CD8-positive, alpha-beta memory T cell (primary cell): ENCODE results near the gene NCOA7. TPM values are rescaled to one million over a fixed set of nuclear protein-coding genes. Genes with fewer than 3 reads are reported as not detected.
"Not testable (repeated sequence)": the region's sequence is repeated elsewhere in the genome, so short reads cannot be mapped to it uniquely, and the experiment has no call there.

Source experiments
- CTCF ChIA-PET: fragments of 350-600 bp; sonication (Branson Sonifier 250); formaldehyde crosslinking; loops from one replicate; lab custom pipeline; 2021; ENCODE audit warnings: antibody characterized with exemption; lab: Charles Lee
- POLR2A ChIA-PET: fragments of 350-600 bp; sonication (Branson Sonifier 250); formaldehyde crosslinking; loops from one replicate; lab custom pipeline; 2021; ENCODE audit warnings: antibody characterized with exemption; lab: Charles Lee
- DNase-seq, 5 donors: peaks; one replicate each; pipeline versions ENCODE4 v3.0.0 to v3.0.0-alpha.2; 2020 to 2022; ENCODE audit warnings: mixed read lengths in 1 of 5
- H3K27ac ChIP-seq: one replicate; pipeline ENCODE4 v1.7.0; 2013; ENCODE audit warnings: low read depth, mild to moderate bottlenecking, low read length, moderate library complexity
- H3K27me3 ChIP-seq: 2 replicates; pipeline ENCODE4 v1.7.0; 2013; ENCODE audit warnings: low read length, mild to moderate bottlenecking; ENCODE audit not compliant: insufficient read depth, poor library complexity, severe bottlenecking
- H3K36me3 ChIP-seq: 2 replicates; pipeline ENCODE4 v1.7.0; 2013; ENCODE audit warnings: mild to moderate bottlenecking, low read length, moderate library complexity; ENCODE audit not compliant: insufficient read depth
- H3K4me1 ChIP-seq: 2 replicates; pipeline ENCODE4 v1.7.0; 2013; ENCODE audit warnings: mild to moderate bottlenecking, low read length, moderate library complexity; ENCODE audit not compliant: insufficient read depth
- H3K4me3 ChIP-seq: 2 replicates; pipeline ENCODE4 v1.7.0; 2013; ENCODE audit warnings: mild to moderate bottlenecking, low read length
- H3K9me3 ChIP-seq: 2 replicates; pipeline ENCODE4 v1.7.0; 2013; ENCODE audit warnings: mild to moderate bottlenecking, low read length
- H3K27ac Mint-ChIP-seq, 8 donors: one replicate each; pipeline ENCODE4 v1.8.0; 2020 to 2021; ENCODE audit warnings: mixed read lengths in 8 of 8, mild to moderate bottlenecking in 6 of 8, inconsistent platforms in 3 of 8, moderate library complexity in 3 of 8
- H3K27me3 Mint-ChIP-seq, 2 donors: one replicate each; pipeline ENCODE4 v1.8.0; 2020 to 2021; ENCODE audit warnings: mixed read lengths in 2 of 2, mild to moderate bottlenecking in 1 of 2, moderate library complexity in 1 of 2
- H3K36me3 Mint-ChIP-seq, 3 donors: one replicate each; pipeline ENCODE4 v1.8.0; 2020 to 2021; ENCODE audit warnings: mixed read lengths in 3 of 3, inconsistent platforms in 1 of 3, mild to moderate bottlenecking in 1 of 3
- H3K4me1 Mint-ChIP-seq, 3 donors: one replicate each; pipeline ENCODE4 v1.8.0; 2020 to 2021; ENCODE audit warnings: mixed read lengths in 3 of 3, inconsistent platforms in 1 of 3, mild to moderate bottlenecking in 1 of 3
- H3K4me3 Mint-ChIP-seq, 7 donors: one replicate each; pipeline ENCODE4 v1.8.0; 2020 to 2021; ENCODE audit warnings: mixed read lengths in 7 of 7, mild to moderate bottlenecking in 6 of 7, moderate library complexity in 4 of 7, inconsistent platforms in 2 of 7
- H3K9me3 Mint-ChIP-seq, 5 donors: one replicate each; pipeline ENCODE4 v1.8.0; 2020 to 2022; ENCODE audit warnings: mixed read lengths in 5 of 5, mild to moderate bottlenecking in 3 of 5, moderate library complexity in 2 of 5, inconsistent platforms in 1 of 5
- polyA plus RNA-seq: library from polyadenylated mRNA; unstranded; fragments of 300-500 nt; fragmentation: Illumina TruSeq; gene quantifications from one replicate; pipeline ENCODE4 v1.2.3, GENCODE V29; 2021
- total RNA-seq, 2 experiments: library from RNA; stranded (reverse); gene quantifications; one replicate each; pipeline ENCODE4 v1.2.3, GENCODE V29; 2021

NCOA7 gene
- total and polyA plus RNA-seq, 3 experiments from 2014 or later, result 38.3 to 62.5 (median 54.7) TPM

- DNase-seq, result no peak
- CTCF ChIA-PET, result interaction anchor here (2.0 kb wide), 2 partner anchors 11 to 173 kb away, joined by 6 to 9 read pairs; partner anchors contain the start of gene NCOA7
- Mint-ChIP-seq H3K27me3 (peaks cover 0 to 1% of the 10 kb centered on the region in 2 donors), H3K27ac (peak overlapping the region in 4 of 8 donors; percentile 8 to 91 (median 54)), H3K4me1 (peaks cover 41 to 61% (median 50%) of the 10 kb centered on the region in 3 donors), H3K9me3 (no peaks in the 10 kb centered on the region), H3K36me3 (peaks cover 0 to 34% (median 13%) of the 10 kb centered on the region in 3 donors), H3K4me3 (no peak overlapping the region)
- Histone ChIP-seq H3K4me3 (no peak overlapping the region), H3K4me1 (peaks cover 9% of the 10 kb centered on the region), H3K9me3 (no peaks in the 10 kb centered on the region), H3K27me3 (no peaks in the 10 kb centered on the region), H3K27ac (no peak overlapping the region), H3K36me3 (peaks cover 12% of the 10 kb centered on the region)
- POLR2A ChIA-PET, result no interaction called here
Observed at GRCh38 chr6:125963817-125964216, 173.1 kb downstream of the NCOA7 start.

- Histone ChIP-seq H3K4me3 (no peak overlapping the region), H3K27me3 (no peaks in the 10 kb centered on the region), H3K27ac (no peak overlapping the region), H3K4me1 (no peaks in the 10 kb centered on the region), H3K36me3 (peaks cover 14% of the 10 kb centered on the region), H3K9me3 (no peaks in the 10 kb centered on the region)
- H3K9me3 Mint-ChIP-seq, result no peaks in the 10 kb centered on the region
- ChIA-PET CTCF (no interaction called here), POLR2A (no interaction called here)
- peaks cover 0 to 1% of the 10 kb centered on the region in 2 donors for H3K27me3 Mint-ChIP-seq
- peaks cover 0 to 38% (median 15%) of the 10 kb centered on the region in 3 donors for H3K36me3 Mint-ChIP-seq
- no peak for DNase-seq
- no peak overlapping the region for H3K4me3 Mint-ChIP-seq
- H3K27ac Mint-ChIP-seq, result peak overlapping the region in 2 of 8 donors; percentile 21 to 60
- H3K4me1 Mint-ChIP-seq, result peaks cover 43 to 69% (median 60%) of the 10 kb centered on the region in 3 donors
Observed at GRCh38 chr6:125966569-125966968, 175.8 kb downstream of the NCOA7 start.

DNA sequence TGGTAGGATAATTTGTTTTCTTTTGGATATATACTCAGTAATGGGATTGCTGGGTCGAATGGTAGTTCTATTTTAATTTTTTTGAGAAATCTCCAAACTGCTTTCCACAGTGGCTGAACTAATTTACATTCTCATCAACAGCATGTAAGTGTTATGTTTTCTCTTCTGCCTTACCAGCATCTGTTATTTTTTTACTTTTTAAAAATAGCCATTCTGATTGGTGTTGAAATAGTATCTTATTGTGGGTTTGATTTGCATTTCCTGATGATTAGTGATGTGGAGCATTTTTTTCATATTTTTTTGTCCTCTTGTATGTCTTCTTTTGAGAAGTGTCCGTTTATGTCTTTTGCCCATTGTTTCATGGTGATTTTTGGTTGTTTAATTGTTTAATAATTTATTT lies 177.7 kb downstream of the NCOA7 start:
- H3K4me3 Mint-ChIP-seq, result no peak overlapping the region
- POLR2A ChIA-PET, result no interaction called here
- no peaks in the 10 kb centered on the region for H3K4me1 ChIP-seq
- H3K27ac Mint-ChIP-seq, result peak overlapping the region in 2 of 8 donors; percentile 14 to 44
- peaks cover 16% of the 10 kb centered on the region for H3K36me3 ChIP-seq
- no peaks in the 10 kb centered on the region for H3K27me3 ChIP-seq
- H3K4me3 ChIP-seq, result no peak overlapping the region
- CTCF ChIA-PET, result interaction anchor here (1.6 kb wide), 1 partner anchor 12 kb away, joined by 10 read pairs; the partner anchor contains the start of gene HINT3
- DNase-seq, result no peak
- H3K36me3 Mint-ChIP-seq, result peaks cover 3 to 44% (median 15%) of the 10 kb centered on the region in 3 donors
- H3K27ac ChIP-seq, result no peak overlapping the region
- H3K27me3 Mint-ChIP-seq, result peaks cover 0 to 1% of the 10 kb centered on the region in 2 donors
- no peaks in the 10 kb centered on the region for H3K9me3 ChIP-seq
- H3K4me1 Mint-ChIP-seq, result peaks cover 30 to 55% (median 48%) of the 10 kb centered on the region in 3 donors
- no peaks in the 10 kb centered on the region for H3K9me3 Mint-ChIP-seq

DNA sequence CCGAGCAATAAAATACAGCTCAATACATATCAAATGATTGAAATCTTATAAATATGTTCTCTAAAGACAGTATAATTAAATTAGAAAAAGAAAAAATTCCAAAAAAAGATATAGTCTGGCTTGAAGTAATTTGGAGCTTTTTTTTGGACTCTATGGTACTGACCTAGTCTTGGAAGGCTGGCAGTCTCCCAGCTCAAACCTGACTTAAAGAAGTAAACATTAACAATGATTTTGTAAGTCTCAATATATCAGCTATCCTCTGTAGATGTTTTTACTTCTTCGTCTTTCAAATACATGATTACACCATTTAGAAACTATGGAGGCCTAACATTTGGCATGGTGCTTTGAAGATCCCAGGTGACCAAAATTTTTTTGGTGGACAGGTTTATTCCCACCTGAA lies 180.0 kb downstream of the NCOA7 start:
- Mint-ChIP-seq H3K36me3 (peaks cover 3 to 60% (median 15%) of the 10 kb centered on the region in 3 donors), H3K27me3 (peaks cover 0 to 1% of the 10 kb centered on the region in 2 donors), H3K9me3 (no peaks in the 10 kb centered on the region), H3K27ac (peak overlapping the region in 2 of 8 donors; percentile 17 to 73), H3K4me1 (peaks cover 22 to 40% (median 34%) of the 10 kb centered on the region in 3 donors), H3K4me3 (no peak overlapping the region)
- DNase-seq, result no peak
- Histone ChIP-seq H3K4me3 (no peak overlapping the region), H3K27ac (no peak overlapping the region), H3K9me3 (no peaks in the 10 kb centered on the region), H3K36me3 (peaks cover 24% of the 10 kb centered on the region), H3K4me1 (no peaks in the 10 kb centered on the region), H3K27me3 (no peaks in the 10 kb centered on the region)
- POLR2A ChIA-PET, result interaction anchor here (0.5 to 0.7 kb wide), 2 partner anchors 12 to 15 kb away, joined by 3 read pairs; partner anchors contain the start of gene TRMT11
- CTCF ChIA-PET, result interaction anchor here (1.0 to 2.8 kb wide), 5 partner anchors 9 to 179 kb away, joined by 3 to 20 read pairs (median 4); partner anchors contain the start of genes HINT3 and TRMT11

DNA sequence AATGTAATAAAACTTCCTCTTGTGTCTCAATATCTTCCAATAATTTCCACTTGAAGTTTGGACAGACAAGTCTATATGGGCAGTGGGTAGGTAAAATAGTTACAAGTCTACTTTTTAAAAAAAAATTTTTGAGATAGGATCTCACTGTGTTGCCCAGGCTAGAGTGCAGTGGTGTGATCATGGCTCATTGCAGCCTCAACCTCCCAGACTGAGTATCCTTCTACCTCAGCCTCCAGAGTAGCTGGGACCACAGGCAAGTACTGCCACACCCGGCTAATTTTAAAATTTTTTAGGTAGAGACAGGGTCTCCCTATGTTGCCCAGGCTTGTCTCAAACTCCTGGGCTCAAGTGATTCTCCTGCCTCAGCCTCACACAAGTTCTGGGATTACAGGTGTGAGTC lies 181.7 kb downstream of the NCOA7 start:
- H3K4me3 ChIP-seq, H3K4me3 Mint-ChIP-seq, H3K4me1 ChIP-seq, H3K9me3 ChIP-seq, DNase-seq, CTCF ChIA-PET, H3K27me3 Mint-ChIP-seq, H3K27me3 ChIP-seq, H3K27ac ChIP-seq, H3K9me3 Mint-ChIP-seq: not testable (repeated sequence)
- H3K36me3 ChIP-seq, result peaks cover 24% of the 10 kb centered on the region
- POLR2A ChIA-PET, result interaction anchor here (0.8 kb wide), 1 partner anchor 15 kb away, joined by 4 read pairs; no protein-coding TSS in a partner anchor
- Mint-ChIP-seq H3K36me3 (peaks cover 3 to 59% (median 14%) of the 10 kb centered on the region in 3 donors), H3K4me1 (peaks cover 17 to 31% (median 26%) of the 10 kb centered on the region in 3 donors), H3K27ac (peak overlapping the region in 4 of 8 donors; percentile 11 to 36 (median 14))

DNA sequence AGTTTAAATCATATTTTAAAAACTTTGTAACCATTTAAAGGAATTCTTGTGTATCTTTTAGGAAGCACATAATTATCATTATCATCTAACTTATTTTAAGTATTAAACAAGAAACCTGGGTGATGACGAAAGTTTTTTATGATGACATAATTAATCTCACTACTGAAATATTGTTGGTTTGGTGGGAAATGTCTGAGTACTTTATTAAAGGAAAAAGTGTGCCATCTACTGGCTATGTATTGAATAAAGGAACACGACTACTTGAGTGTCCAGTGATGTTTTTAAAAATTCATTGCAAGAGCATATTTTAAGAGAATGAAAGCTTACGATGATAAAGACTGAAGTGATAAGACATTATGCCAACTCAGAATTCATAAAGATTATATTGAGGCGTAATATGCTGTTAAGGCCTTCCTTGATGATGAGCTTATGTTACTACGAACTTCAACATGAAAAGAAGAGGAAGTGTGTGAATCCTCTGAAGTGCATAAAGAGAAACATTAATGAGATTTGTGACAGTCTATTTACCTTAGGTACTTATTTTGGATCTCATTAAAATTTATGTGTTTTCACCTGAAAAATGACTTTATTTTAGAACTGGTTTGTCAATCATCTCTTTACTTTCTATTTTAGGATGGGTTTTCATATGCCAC lies 183.6 kb downstream of the NCOA7 start:
- POLR2A ChIA-PET, result interaction anchor here (1.4 to 1.7 kb wide), 2 partner anchors 12 to 184 kb away, joined by 3 to 8 read pairs; partner anchors contain the start of genes NCOA7 and TRMT11
- H3K9me3 Mint-ChIP-seq, result no peaks in the 10 kb centered on the region
- H3K27ac Mint-ChIP-seq, result peak overlapping the region in 1 of 8 donors; percentile 26
- no peak overlapping the region for H3K27ac ChIP-seq
- H3K4me3 Mint-ChIP-seq, result no peak overlapping the region
- peaks cover 3 to 50% (median 9%) of the 10 kb centered on the region in 3 donors for H3K36me3 Mint-ChIP-seq
- no peak overlapping the region for H3K4me3 ChIP-seq
- peaks cover 9 to 15% (median 12%) of the 10 kb centered on the region in 3 donors for H3K4me1 Mint-ChIP-seq
- no peaks in the 10 kb centered on the region for H3K9me3 ChIP-seq
- peak in 2 of 5 donors; percentile 28 to 40 for DNase-seq
- CTCF ChIA-PET, result interaction anchor here (0.8 to 3.8 kb wide), 11 partner anchors 10 to 1292 kb away, joined by 3 to 26 read pairs (median 5); partner anchors contain the start of genes HINT3, NCOA7, RNF146 and TRMT11
- H3K4me1 ChIP-seq, result no peaks in the 10 kb centered on the region
- peaks cover 10% of the 10 kb centered on the region for H3K36me3 ChIP-seq
- H3K27me3 ChIP-seq, result no peaks in the 10 kb centered on the region
- no peaks in the 10 kb centered on the region for H3K27me3 Mint-ChIP-seq

- Mint-ChIP-seq H3K4me3 (no peak overlapping the region), H3K27ac (no peak overlapping the region), H3K36me3 (peaks cover 0 to 29% (median 4%) of the 10 kb centered on the region in 3 donors), H3K27me3 (no peaks in the 10 kb centered on the region), H3K9me3 (no peaks in the 10 kb centered on the region), H3K4me1 (peaks cover 3 to 5% (median 4%) of the 10 kb centered on the region in 3 donors)
- ChIA-PET CTCF (interaction anchor here (2.1 kb wide), 1 partner anchor 17 kb away, joined by 8 read pairs; no protein-coding TSS in a partner anchor), POLR2A (no interaction called here)
- Histone ChIP-seq H3K4me1 (no peaks in the 10 kb centered on the region), H3K9me3 (no peaks in the 10 kb centered on the region), H3K27me3 (no peaks in the 10 kb centered on the region), H3K36me3 (peaks cover 4% of the 10 kb centered on the region), H3K4me3 (no peak overlapping the region), H3K27ac (no peak overlapping the region)
- no peak for DNase-seq
Observed at GRCh38 chr6:125979101-125979500, 188.3 kb downstream of the NCOA7 start.
